DMS114 treated with DMSO at 0.1 percent for 48 hours (cell line): ENCODE results near the gene MPPED2.

Source experiments
- DNase-seq: peaks from one replicate; lab custom pipeline; 2025; ENCODE audit not compliant: unreplicated experiment; lab: John Stamatoyannopoulos, UW

Gene MPPED2

GRCh38 chr11:30365793-30366517, 220.2 kb downstream of the MPPED2 start:
- no peak for DNase-seq

GRCh38 chr11:30364837-30365482, 221.2 kb downstream of the MPPED2 start:
- DNase-seq: no peak

GRCh38 chr11:30364139-30364836, 221.9 kb downstream of the MPPED2 start:
- DNase-seq: no peak

GRCh38 chr11:30360741-30361140, 225.4 kb downstream of the MPPED2 start:
- no peak for DNase-seq
